Neuronal stem cell (in vitro differentiated cells): Measurements from ENCODE around the gene PPIP5K1.

Experiments
- DNase-seq: peaks from one replicate; pipeline ENCODE4 v3.0.0-alpha.2; 2013; ENCODE audit warnings: low spot score
- H2AFZ ChIP-seq: one replicate; pipeline ENCODE4 v1.6.1; 2013; ENCODE audit warnings: mild to moderate bottlenecking, low read length, inconsistent platforms
- H2AK5ac ChIP-seq: 2 replicates; pipeline ENCODE4 v1.6.1; 2013; ENCODE audit warnings: low read depth, mild to moderate bottlenecking, inconsistent platforms, low read length, moderate library complexity, mixed read lengths
- H2BK120ac ChIP-seq: 2 replicates; pipeline ENCODE4 v1.6.1; 2013; ENCODE audit warnings: low read depth, mild to moderate bottlenecking, inconsistent platforms, low read length, moderate library complexity, mixed read lengths
- H2BK12ac ChIP-seq: one replicate; pipeline ENCODE4 v1.6.1; 2013; ENCODE audit warnings: low read length, inconsistent platforms
- H2BK15ac ChIP-seq: 2 replicates; pipeline ENCODE4 v1.6.1; 2013; ENCODE audit warnings: mild to moderate bottlenecking, low read length, inconsistent platforms, mixed read lengths
- H2BK5ac ChIP-seq: one replicate; pipeline ENCODE4 v1.6.1; 2013; ENCODE audit warnings: inconsistent platforms, mild to moderate bottlenecking, low read length, moderate library complexity
- H3K14ac ChIP-seq: one replicate; pipeline ENCODE4 v1.6.1; 2013; ENCODE audit warnings: low read length, inconsistent platforms
- H3K18ac ChIP-seq: 2 replicates; pipeline ENCODE4 v1.6.1; 2013; ENCODE audit warnings: low read length, inconsistent platforms
- H3K23ac ChIP-seq: 2 replicates; pipeline ENCODE4 v1.6.1; 2013; ENCODE audit warnings: low read depth, mild to moderate bottlenecking, mixed read lengths, low read length, inconsistent platforms; ENCODE audit not compliant: poor library complexity
- H3K27ac ChIP-seq: replicated peaks from 3 replicates; pipeline ENCODE4 v1.5.1; 2013; ENCODE audit warnings: low read length, inconsistent platforms
- H3K27me3 ChIP-seq, 3 experiments: 2 replicates each; pipeline ENCODE4 v1.6.1; 2013; ENCODE audit warnings: low read length in 3 of 3, mild to moderate bottlenecking in 2 of 3, inconsistent platforms in 1 of 3, low read depth in 1 of 3, mixed read lengths in 1 of 3, moderate library complexity in 1 of 3; ENCODE audit not compliant: control insufficient read depth in 3 of 3, insufficient read depth in 3 of 3
- H3K36me3 ChIP-seq, 2 donors: replicated peaks in 1 of 2; 2 replicates each; pipeline ENCODE4 v1.6.1; 2013; ENCODE audit warnings: low read length in 2 of 2; ENCODE audit not compliant: control insufficient read depth in 2 of 2, insufficient read depth in 2 of 2
- H3K4ac ChIP-seq: 2 replicates; pipeline ENCODE4 v1.6.1; 2013; ENCODE audit warnings: inconsistent platforms, mild to moderate bottlenecking, low read length, moderate library complexity
- H3K4me1 ChIP-seq, 2 donors: 1 replicate in 1 of 2; 2 replicates in 1 of 2; pipeline ENCODE4 v1.6.1; 2013; ENCODE audit warnings: low read length in 2 of 2, low read depth in 1 of 2; ENCODE audit not compliant: control insufficient read depth in 2 of 2, insufficient read depth in 1 of 2
- H3K4me2 ChIP-seq: one replicate; pipeline ENCODE4 v1.6.1; 2013; ENCODE audit warnings: mild to moderate bottlenecking, low read length, inconsistent platforms; ENCODE audit not compliant: insufficient read depth, poor library complexity, severe bottlenecking
- H3K4me3 ChIP-seq, 2 donors: 2 replicates each; pipeline ENCODE4 v1.5.1; 2013; ENCODE audit warnings: low read length in 2 of 2, mild to moderate bottlenecking in 2 of 2, inconsistent platforms in 1 of 2, moderate library complexity in 1 of 2
- H3K79me1 ChIP-seq: one replicate; pipeline ENCODE4 v1.6.1; 2013; ENCODE audit warnings: low read depth, mild to moderate bottlenecking, inconsistent platforms, low read length, moderate library complexity
- H3K9ac ChIP-seq: one replicate; pipeline ENCODE4 v1.6.1; 2013; ENCODE audit warnings: mild to moderate bottlenecking, low read depth, low read length, inconsistent platforms; ENCODE audit not compliant: poor library complexity
- H3K9me3 ChIP-seq, 2 donors: replicated peaks in 1 of 2; 2 replicates each; pipeline versions ENCODE3 to v1.6.1; 2013; ENCODE audit warnings: low read length in 2 of 2, mild to moderate bottlenecking in 2 of 2, inconsistent platforms in 1 of 2, low read depth in 1 of 2, mixed read lengths in 1 of 2, moderate library complexity in 1 of 2; ENCODE audit not compliant: control insufficient read depth in 2 of 2, insufficient read depth in 1 of 2
- H4K8ac ChIP-seq: one replicate; pipeline ENCODE4 v1.6.1; 2013; ENCODE audit warnings: low read depth, mild to moderate bottlenecking, inconsistent platforms, low read length, moderate library complexity
- H4K91ac ChIP-seq: one replicate; pipeline ENCODE4 v1.6.1; 2013; ENCODE audit warnings: low read length, low read depth, mild to moderate bottlenecking, inconsistent platforms; ENCODE audit not compliant: poor library complexity
- WGBS, 2 donors: extraction: QIAGEN DNeasy Blood & Tissue Kit; methylation state at CpG; one replicate each; pipeline ENCODE4 v1.1.7; 2013; ENCODE audit warnings: missing lambda C conversion rate in 2 of 2, mixed read lengths in 1 of 2; ENCODE audit not compliant: insufficient read length in 2 of 2, insufficient replicate concordance in 1 of 2; ENCODE audit errors: extremely low coverage in 2 of 2; 5-methylcytosine and 5-hydroxymethylcytosine counted together

Gene PPIP5K1

DNA sequence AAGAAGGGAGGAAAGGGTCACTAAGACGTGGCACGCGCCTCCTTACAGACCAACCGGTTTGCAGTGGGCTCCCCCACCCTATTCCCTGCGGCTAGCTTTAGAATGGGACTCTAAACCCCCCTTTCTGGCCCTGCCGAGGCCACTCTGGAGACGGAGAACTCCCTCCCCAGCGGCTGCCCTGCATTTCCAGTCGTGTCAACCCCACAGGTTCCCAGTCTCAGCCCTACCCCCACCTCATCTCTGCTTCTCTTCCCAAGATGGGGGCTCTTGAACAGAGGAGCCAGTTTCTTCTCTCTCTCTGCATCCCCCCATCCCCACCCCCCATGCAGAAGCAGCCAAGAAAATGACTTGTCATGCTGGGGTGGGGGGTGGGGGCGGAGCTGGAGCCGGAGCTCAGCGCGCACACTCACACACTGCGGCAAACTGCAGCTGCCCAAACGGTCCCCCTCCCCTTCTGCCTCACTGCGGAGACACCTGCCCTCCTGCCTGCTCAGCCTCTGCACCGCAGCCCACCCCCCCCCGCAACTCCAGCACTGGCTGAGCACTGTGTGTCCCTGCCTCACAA is 71.7 kb downstream of the PPIP5K1 start:
- Histone ChIP-seq H3K14ac (no peak overlapping the region), H2BK120ac (peak overlapping the region; percentile 14), H3K4me3 (peak overlapping the region; percentile 52 to 81), H3K23ac (no peak overlapping the region), H2AFZ (peak overlapping the region; percentile 76), H3K4me2 (peak overlapping the region; percentile 91), H4K91ac (no peak overlapping the region), H2BK15ac (no peak overlapping the region), H2BK12ac (peak overlapping the region; percentile 63), H2AK5ac (peak overlapping the region; percentile 61), H3K27ac (peak overlapping the region; percentile 55), H3K18ac (peak overlapping the region; percentile 44), H3K36me3 (peaks cover 24 to 31% of the 10 kb centered on the region in 2 donors), H2BK5ac (peak overlapping the region; percentile 8), H3K4me1 (peaks cover 36 to 37% of the 10 kb centered on the region in 2 donors), H3K9ac (peak overlapping the region; percentile 79), H4K8ac (no peak overlapping the region), H3K27me3 (no peaks in the 10 kb centered on the region), H3K79me1 (no peaks in the 10 kb centered on the region), H3K9me3 (peaks cover 0 to 5% of the 10 kb centered on the region in 2 donors), H3K4ac (no peak overlapping the region)
- no CpG with 5 or more reads among the region's 18 CpGs for WGBS, 2 donors
- no peak for DNase-seq

DNA sequence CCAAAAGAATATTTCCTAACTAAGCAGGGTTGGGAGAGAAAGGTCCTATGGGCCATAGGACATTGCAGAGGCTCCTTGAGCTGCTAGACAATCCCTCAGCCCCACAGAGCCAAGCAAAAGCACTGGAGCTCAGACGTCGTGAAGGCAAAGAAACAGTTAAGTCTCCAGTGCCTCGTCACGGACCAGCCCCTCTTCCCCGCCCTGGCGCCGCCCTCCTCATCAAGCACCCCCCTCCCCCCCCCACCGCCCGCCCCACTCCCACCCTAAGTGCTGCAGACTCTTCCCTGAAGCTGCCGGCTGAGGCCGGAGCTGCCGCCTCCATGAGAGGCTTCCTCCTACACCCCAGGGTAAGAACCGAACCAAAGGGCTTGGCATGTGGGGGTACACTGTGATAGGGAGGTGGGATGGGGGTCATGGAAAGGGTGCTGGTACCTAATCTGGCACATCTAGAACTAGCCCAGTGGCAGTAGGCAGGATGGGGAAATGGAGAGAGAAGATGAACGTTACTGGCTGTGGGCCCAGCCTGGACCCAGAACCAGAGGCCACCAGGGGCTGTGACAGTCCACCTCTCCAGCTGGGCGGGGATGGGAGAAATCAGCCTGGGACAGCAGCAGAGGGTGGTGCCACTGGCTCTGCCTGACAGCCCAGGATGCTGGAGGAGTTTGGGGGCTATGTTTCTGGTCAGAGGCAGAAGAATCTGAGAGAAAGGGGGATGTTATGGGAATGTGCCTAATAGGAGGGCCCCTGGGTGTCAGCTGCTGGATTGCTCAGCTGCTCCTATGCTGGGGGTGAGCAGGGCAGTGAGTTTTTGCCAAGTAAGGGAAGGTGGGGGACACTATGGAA is 72.4 kb downstream of the PPIP5K1 start, which contains the start of gene MAP1A:
TSS of gene MAP1A (plus strand) at position 255 of the 843 bp plus-strand sequence. CDS start 3,866 bp downstream, outside the sequence.
- H3K9me3 ChIP-seq: peaks cover 0 to 3% of the 10 kb centered on the region in 2 donors
- H3K36me3 ChIP-seq: peaks cover 18 to 24% of the 10 kb centered on the region in 2 donors
- H2AK5ac ChIP-seq: peak within 1 kb of the TSS; percentile 61
- H2AFZ ChIP-seq: peak within 1 kb of the TSS; percentile 89
- H3K14ac ChIP-seq: no peak within 1 kb of the TSS
- H4K8ac ChIP-seq: no peak within 1 kb of the TSS
- H2BK5ac ChIP-seq: peak within 1 kb of the TSS; percentile 84
- peak within 1 kb of the TSS; percentile 14 for H2BK120ac ChIP-seq
- WGBS, 2 donors: no CpG with 5 or more reads among the region's 15 CpGs
- no peaks in the 10 kb centered on the region for H3K27me3 ChIP-seq
- peak within 1 kb of the TSS; percentile 63 for H2BK12ac ChIP-seq
- peaks cover 36 to 37% of the 10 kb centered on the region in 2 donors for H3K4me1 ChIP-seq
- no peak within 1 kb of the TSS for H3K23ac ChIP-seq
- peak within 1 kb of the TSS; percentile 55 for H3K27ac ChIP-seq
- H3K18ac ChIP-seq: peak within 1 kb of the TSS; percentile 89
- no peak for DNase-seq
- no peak within 1 kb of the TSS for H3K4ac ChIP-seq
- H3K4me3 ChIP-seq: peak within 1 kb of the TSS; percentile 52 to 81
- peak within 1 kb of the TSS; percentile 91 for H3K4me2 ChIP-seq
- H3K79me1 ChIP-seq: no peaks in the 10 kb centered on the region
- no peak within 1 kb of the TSS for H2BK15ac ChIP-seq
- H3K9ac ChIP-seq: peak within 1 kb of the TSS; percentile 79
- H4K91ac ChIP-seq: no peak within 1 kb of the TSS

DNA sequence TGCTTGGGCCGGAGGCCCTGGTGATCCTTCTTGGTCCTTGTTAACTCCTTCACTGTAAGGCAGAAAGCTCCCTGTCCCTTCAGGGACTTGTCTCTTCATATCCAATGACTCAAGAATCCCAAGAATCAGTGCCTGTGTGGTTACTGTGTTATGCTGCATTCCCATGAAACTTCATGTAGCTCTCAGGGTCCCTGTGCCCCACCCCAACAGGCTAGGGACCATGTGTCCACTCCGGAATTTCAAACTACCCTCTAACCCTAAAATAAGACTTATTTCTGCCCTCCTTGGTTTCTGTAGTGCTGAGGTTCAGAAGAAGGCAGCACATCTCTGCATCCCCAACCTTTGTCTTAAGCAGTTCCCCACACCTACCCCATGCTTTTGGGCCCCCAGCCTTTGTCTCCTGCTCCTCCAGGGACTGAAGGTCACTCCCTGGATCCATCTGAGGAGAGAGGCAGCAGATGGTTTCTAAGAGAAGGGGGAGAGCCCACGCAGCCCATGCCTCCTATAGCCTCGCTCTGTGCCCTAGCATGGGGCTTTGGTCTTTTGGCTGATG is 73.1 kb downstream of the PPIP5K1 start:
- H2BK120ac ChIP-seq: no peak overlapping the region

DNA sequence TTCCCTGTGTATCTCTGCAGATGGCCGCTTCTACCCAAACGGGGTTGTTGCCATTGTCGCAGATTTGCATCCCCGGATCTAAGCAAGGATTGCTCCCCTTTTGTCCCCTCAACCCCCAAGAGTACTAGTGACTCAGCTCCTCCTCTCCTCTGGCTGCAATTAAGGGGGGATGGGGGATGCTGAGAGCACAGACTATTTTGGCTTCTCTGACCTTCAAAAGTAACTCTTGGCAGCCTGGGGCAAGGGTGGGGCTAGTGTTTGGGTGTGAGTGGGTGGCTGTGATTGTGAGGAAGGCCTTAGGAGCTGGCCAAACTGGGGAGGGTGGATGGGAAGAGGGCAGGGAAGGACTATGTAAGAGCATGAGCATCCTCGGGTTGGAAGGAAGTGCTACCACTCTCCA is 73.8 kb downstream of the PPIP5K1 start:
- Histone ChIP-seq H3K4ac (no peak overlapping the region), H2AK5ac (no peak overlapping the region), H3K4me3 (peak overlapping the region in 1 of 2 donors; percentile 52), H3K18ac (peak overlapping the region; percentile 79), H3K4me2 (no peak overlapping the region), H3K36me3 (peaks cover 6 to 10% of the 10 kb centered on the region in 2 donors), H3K79me1 (peaks cover 2% of the 10 kb centered on the region), H2BK15ac (no peak overlapping the region), H3K4me1 (peaks cover 43 to 44% of the 10 kb centered on the region in 2 donors), H3K27ac (no peak overlapping the region), H2BK12ac (no peak overlapping the region), H3K14ac (no peak overlapping the region), H4K91ac (no peak overlapping the region), H3K27me3 (no peaks in the 10 kb centered on the region), H2BK5ac (no peak overlapping the region), H3K23ac (no peak overlapping the region), H3K9me3 (no peaks in the 10 kb centered on the region), H3K9ac (no peak overlapping the region), H2AFZ (peak overlapping the region; percentile 72), H4K8ac (no peak overlapping the region), H2BK120ac (no peak overlapping the region)
- no CpG with 5 or more reads among the region's 5 CpGs for WGBS, 2 donors
- no peak for DNase-seq

More for the DNA sequence above, 73.1 kb downstream of the PPIP5K1 start:
- H2BK15ac ChIP-seq: no peak overlapping the region
- no peak overlapping the region for H2BK12ac ChIP-seq
- H3K36me3 ChIP-seq: peaks cover 12 to 17% of the 10 kb centered on the region in 2 donors
- no peak overlapping the region for H3K14ac ChIP-seq
- WGBS, 2 donors: no CpG with 5 or more reads among the region's 4 CpGs
- H2AK5ac ChIP-seq: no peak overlapping the region
- H3K18ac ChIP-seq: peak overlapping the region; percentile 89
- no peak overlapping the region for H4K8ac ChIP-seq
- peaks cover 37% of the 10 kb centered on the region in 2 donors for H3K4me1 ChIP-seq
- peaks cover 0 to 1% of the 10 kb centered on the region in 2 donors for H3K9me3 ChIP-seq
- peak overlapping the region; percentile 5 for H3K27ac ChIP-seq
- H3K79me1 ChIP-seq: no peaks in the 10 kb centered on the region
- H2AFZ ChIP-seq: peak overlapping the region; percentile 89
- H3K4me3 ChIP-seq: peak overlapping the region in 1 of 2 donors; percentile 52
- H3K9ac ChIP-seq: no peak overlapping the region
- no peak overlapping the region for H3K4ac ChIP-seq
- H2BK5ac ChIP-seq: peak overlapping the region; percentile 84
- no peak overlapping the region for H3K23ac ChIP-seq
- H3K27me3 ChIP-seq: no peaks in the 10 kb centered on the region
- H4K91ac ChIP-seq: no peak overlapping the region
- H3K4me2 ChIP-seq: peak overlapping the region; percentile 14
- no peak for DNase-seq
